Fibroblast of mammary gland (primary cell): ENCODE results near the gene ARSG.
"Not testable (repeated sequence)": the region's sequence is repeated elsewhere in the genome, so short reads cannot be mapped to it uniquely, and the experiment has no call there.

Source experiments
- DNase-seq: peaks from one replicate; pipeline ENCODE4 v3.0.0-alpha.2; 2010; ENCODE audit warnings: low read depth
- H3K4me3 ChIP-seq: 2 replicates; pipeline ENCODE4 v1.5.1; 2011; ENCODE audit warnings: low read depth, mild to moderate bottlenecking, low read length, moderate library complexity; ENCODE audit not compliant: control insufficient read depth
- CTCF ChIP-seq: conservative IDR thresholded peaks from 2 replicates; pipeline ENCODE4 v1.5.1; 2011; ENCODE audit warnings: low read depth, low read length, inconsistent platforms; ENCODE audit not compliant: control insufficient read depth, insufficient read depth

The ARSG gene

DNA sequence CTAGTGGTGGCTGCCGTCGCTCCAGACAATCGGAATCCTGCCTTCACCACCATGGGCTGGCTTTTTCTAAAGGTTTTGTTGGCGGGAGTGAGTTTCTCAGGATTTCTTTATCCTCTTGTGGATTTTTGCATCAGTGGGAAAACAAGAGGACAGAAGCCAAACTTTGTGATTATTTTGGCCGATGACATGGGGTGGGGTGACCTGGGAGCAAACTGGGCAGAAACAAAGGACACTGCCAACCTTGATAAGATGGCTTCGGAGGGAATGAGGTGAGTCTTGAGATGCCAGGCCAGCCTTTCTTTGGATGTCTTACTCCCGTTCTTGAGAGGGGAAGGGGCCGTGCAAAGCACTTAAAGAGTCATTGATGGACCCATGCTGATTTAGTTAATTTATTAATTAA, 16.1 kb downstream of the ARSG start:
- no peak overlapping the region for H3K4me3 ChIP-seq
- no peak for TF ChIP-seq CTCF
- no peak for DNase-seq

GRCh38 chr17:68308486-68308885, 17.2 kb downstream of the ARSG start:
- H3K4me3 ChIP-seq, DNase-seq: not testable (repeated sequence)

GRCh38 chr17:68309066-68309670, 17.9 kb downstream of the ARSG start:
- not testable (repeated sequence) for H3K4me3 ChIP-seq, DNase-seq

- no peak for TF ChIP-seq CTCF
- no peak for DNase-seq
- H3K4me3 ChIP-seq, result no peak overlapping the region
These were observed 18.9 kb downstream of the ARSG start for GRCh38 chr17:68310152-68310551.

DNA sequence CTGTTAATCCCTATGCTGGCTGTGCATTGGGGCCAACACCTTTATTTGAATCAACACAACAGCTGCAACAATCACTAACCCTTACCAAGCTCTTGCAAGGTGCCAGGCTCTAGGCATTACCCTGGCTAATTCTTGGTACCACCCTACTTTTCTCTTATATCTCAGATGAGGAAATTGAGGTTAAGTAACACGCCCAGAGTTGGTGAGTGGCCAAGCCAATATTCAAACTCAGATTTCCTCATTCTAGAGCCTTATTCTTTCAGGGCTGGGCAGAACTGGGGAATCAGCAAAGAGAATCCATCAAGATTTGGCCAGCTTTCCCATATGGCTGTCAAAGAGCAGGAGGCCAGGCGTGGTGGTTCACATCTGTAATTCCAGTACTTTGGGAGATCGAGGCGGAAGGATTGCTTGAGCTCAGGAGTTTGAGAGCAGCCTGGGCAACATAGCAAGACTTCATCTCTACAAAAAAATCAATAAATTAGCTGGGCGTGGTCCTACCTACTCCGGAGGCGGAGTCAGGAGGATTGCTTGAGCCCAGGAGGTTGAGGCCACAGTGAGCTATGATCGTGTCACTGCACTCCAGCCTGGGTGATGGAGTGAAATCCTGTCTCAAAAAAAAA, 23.7 kb downstream of the ARSG start:
- TF ChIP-seq CTCF, result no peak
- no peak overlapping the region for H3K4me3 ChIP-seq
- DNase-seq, result no peak

DNA sequence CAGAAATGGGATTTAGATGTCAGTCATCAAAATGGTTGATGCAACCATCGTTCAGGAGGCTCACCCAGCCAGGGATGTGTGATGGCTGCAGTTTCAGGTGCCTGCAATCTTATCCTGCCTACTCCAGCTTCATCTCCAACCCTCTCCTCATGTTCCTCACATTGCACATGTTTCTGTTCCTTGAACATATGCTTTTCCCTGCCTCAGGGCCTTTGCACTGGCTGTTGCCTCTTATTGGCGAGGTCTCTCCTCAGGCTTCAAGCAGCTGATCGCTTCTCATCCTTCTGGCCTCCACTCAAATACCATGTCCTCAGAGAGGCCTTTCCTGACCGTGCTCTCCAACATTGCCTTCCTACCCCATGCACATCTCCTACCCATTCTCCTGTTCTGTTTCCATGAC, 24.6 kb downstream of the ARSG start:
- no peak for TF ChIP-seq CTCF
- DNase-seq, result no peak
- H3K4me3 ChIP-seq, result no peak overlapping the region

DNA sequence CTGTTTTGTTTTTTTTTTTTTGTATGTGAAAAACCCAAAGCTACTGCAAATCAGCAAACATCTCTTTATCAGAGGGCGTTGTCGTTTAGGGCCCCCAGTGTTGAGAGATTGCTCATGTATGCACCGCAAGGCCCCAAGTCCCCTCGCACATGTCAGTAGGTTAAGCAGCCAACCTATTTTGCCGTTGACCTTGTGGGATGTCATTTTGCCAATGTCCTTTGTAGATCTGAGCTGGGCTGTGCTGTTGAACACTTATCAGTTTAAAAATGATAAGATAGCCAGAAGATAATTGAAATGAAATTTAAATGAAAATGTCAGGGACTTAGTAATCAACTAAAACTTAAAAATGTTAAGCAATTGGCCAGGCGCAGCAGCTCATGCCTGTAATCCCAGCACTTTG, 26.2 kb downstream of the ARSG start:
- DNase-seq, result no peak
- no peak overlapping the region for H3K4me3 ChIP-seq
- no peak for TF ChIP-seq CTCF
